Measurements from ENCODE around the gene SNCG. TPM values are rescaled to one million over a fixed set of nuclear protein-coding genes. Genes with fewer than 3 reads are reported as not detected.

Gene SNCG
- total RNA-seq, 6 experiments from 2014 or later, result 2.6 to 4.5 (median 3.3) TPM

- Mint-ChIP-seq H3K27ac (no peak overlapping the region; the same call in 1 of the 2 replicates), H3K9me3 (peaks cover 16% of the 10 kb centered on the region), H3K4me1 (ENCODE audit: low read depth) (peaks cover 21% of the 10 kb centered on the region), H3K36me3 (ENCODE audit: low read depth) (peaks cover 14% of the 10 kb centered on the region), H3K4me3 (no peak overlapping the region), H3K27me3 (ENCODE audit: insufficient read depth) (peaks cover 2% of the 10 kb centered on the region)
- TF ChIP-seq CTCF (IDR thresholded peaks at IDR 0.05), result no peak
- no peak for DNase-seq
Measured at GRCh38 chr10:86953747-86954680, 4.4 kb upstream of the SNCG start.

DNA sequence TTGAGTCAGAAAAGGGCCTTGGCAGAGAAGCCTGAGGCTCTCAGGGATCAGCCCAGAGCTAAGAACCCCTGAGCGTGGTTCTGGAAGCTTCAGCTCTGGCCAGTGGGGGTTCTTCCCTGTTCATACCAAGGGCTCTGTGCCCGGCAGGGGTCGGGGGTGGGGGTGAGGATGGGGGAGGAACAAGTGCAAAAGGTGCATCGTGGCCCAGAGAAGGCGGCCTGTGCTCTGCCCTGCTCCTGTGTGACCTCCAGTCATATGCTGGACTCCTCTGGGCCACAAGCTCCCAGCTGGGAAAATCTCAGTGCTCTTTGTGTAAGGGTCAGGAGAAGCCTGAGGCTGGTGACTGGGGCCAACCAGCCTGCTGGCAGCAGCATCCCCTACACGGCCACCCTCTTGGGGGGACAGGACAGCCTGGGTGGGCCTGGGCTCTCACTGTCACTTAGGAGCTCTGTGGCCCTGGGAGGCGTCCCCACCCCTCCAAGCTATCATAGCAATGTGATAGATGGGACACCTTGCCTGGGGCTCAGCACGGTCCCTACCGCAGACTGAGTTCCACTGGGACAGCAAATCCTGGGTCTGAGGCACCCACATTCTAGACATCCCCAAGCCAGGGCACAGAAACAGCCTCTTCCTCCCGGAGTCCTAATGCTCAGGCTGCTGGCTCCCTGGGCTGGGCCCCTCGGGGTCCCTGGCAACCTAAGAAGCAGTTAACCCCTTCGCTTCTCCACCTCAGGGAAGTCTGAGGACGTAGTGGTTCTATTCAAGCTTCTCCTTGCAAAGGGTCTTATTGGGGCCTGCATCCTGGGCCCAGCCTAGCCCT is 3.5 kb upstream of the SNCG start:
- Mint-ChIP-seq H3K9me3 (peaks cover 16% of the 10 kb centered on the region), H3K27ac (no peak overlapping the region; the same call in 1 of the 2 replicates), H3K36me3 (ENCODE audit: low read depth) (peaks cover 14% of the 10 kb centered on the region), H3K4me1 (ENCODE audit: low read depth) (peaks cover 27% of the 10 kb centered on the region), H3K4me3 (no peak overlapping the region), H3K27me3 (ENCODE audit: insufficient read depth) (peaks cover 2% of the 10 kb centered on the region)
- TF ChIP-seq CTCF (IDR thresholded peaks at IDR 0.05), result no peak
- DNase-seq, result no peak

- peaks cover 16% of the 10 kb centered on the region for H3K9me3 Mint-ChIP-seq
- no peak for DNase-seq
- H3K27ac Mint-ChIP-seq, result no peak overlapping the region
- no peak for TF ChIP-seq CTCF (IDR thresholded peaks at IDR 0.05)
- peaks cover 2% of the 10 kb centered on the region for H3K27me3 Mint-ChIP-seq (ENCODE audit: insufficient read depth)
- H3K4me3 Mint-ChIP-seq, result no peak overlapping the region
- peaks cover 14% of the 10 kb centered on the region for H3K36me3 Mint-ChIP-seq (ENCODE audit: low read depth)
- peaks cover 31% of the 10 kb centered on the region for H3K4me1 Mint-ChIP-seq (ENCODE audit: low read depth)
Measured at GRCh38 chr10:86955501-86956194, 2.8 kb upstream of the SNCG start.

GRCh38 chr10:86956195-86956847 is 2.1 kb upstream of the SNCG start:
- Mint-ChIP-seq H3K4me3 (no peak overlapping the region), H3K27ac (no peak overlapping the region), H3K9me3 (peaks cover 16% of the 10 kb centered on the region), H3K4me1 (ENCODE audit: low read depth) (peaks cover 38% of the 10 kb centered on the region), H3K36me3 (ENCODE audit: low read depth) (peaks cover 14% of the 10 kb centered on the region), H3K27me3 (ENCODE audit: insufficient read depth) (peaks cover 2% of the 10 kb centered on the region)
- TF ChIP-seq CTCF (IDR thresholded peaks at IDR 0.05), result no peak
- no peak for DNase-seq

Data from HFFc6 (cell line).